Activated CD8-positive, alpha-beta T cell treated with anti-CD3 and anti-CD28 coated beads for 36 hours (primary cell): ENCODE results near the gene NDUFS7. TPM values are rescaled to one million over a fixed set of nuclear protein-coding genes. Genes with fewer than 3 reads are reported as not detected.

ENCODE experiments used
- ATAC-seq: fragments of 200-7000 bp; cut with Tn5 transposase; one replicate; pipeline ENCODE4 v1.10.0; 2021; ENCODE audit warnings: mild to moderate bottlenecking, moderate library complexity
- CTCF ChIA-PET: fragments of 350-600 bp; sonication (Branson Sonifier 250); formaldehyde crosslinking; loops from one replicate; lab custom pipeline; 2021; ENCODE audit warnings: antibody characterized with exemption; lab: Charles Lee
- POLR2A ChIA-PET: fragments of 350-600 bp; sonication (Branson Sonifier 250); formaldehyde crosslinking; loops from one replicate; lab custom pipeline; 2021; ENCODE audit warnings: antibody characterized with exemption; lab: Charles Lee
- DNase-seq: peaks from one replicate; pipeline ENCODE4 v3.0.0-alpha.2; 2020
- H3K27ac Mint-ChIP-seq: one replicate; pipeline ENCODE4 v1.8.0; 2021; ENCODE audit warnings: mild to moderate bottlenecking, mixed read lengths
- H3K27me3 Mint-ChIP-seq: one replicate; pipeline ENCODE4 v1.8.0; 2021; ENCODE audit warnings: mixed read lengths
- H3K36me3 Mint-ChIP-seq: one replicate; pipeline ENCODE4 v1.8.0; 2021; ENCODE audit warnings: low read depth, mixed read lengths
- H3K4me1 Mint-ChIP-seq: one replicate; pipeline ENCODE4 v1.8.0; 2021; ENCODE audit warnings: low read depth, mixed read lengths
- H3K4me3 Mint-ChIP-seq: one replicate; pipeline ENCODE4 v1.8.0; 2021; ENCODE audit warnings: mild to moderate bottlenecking, moderate library complexity, mixed read lengths
- H3K9me3 Mint-ChIP-seq: one replicate; pipeline ENCODE4 v1.8.0; 2021; ENCODE audit warnings: mixed read lengths
- CTCF ChIP-seq: fragments of 200-600 bp; IDR thresholded peaks from one replicate; pipeline ENCODE4 v1.8.0; 2022; ENCODE audit warnings: antibody characterized with exemption, mild to moderate bottlenecking
- intact Hi-C: fragments of 100-400 bp; cut with micrococcal nuclease; formaldehyde crosslinking; loops from one replicate; pipeline ENCODE4 v1.10.0; 2022
- total RNA-seq, 2 experiments: library from RNA; stranded (reverse); gene quantifications; one replicate each; pipeline ENCODE4 v1.2.3, GENCODE V29; 2021

NDUFS7 gene
- total RNA-seq, 2 experiments from 2014 or later = 113 to 120 TPM

GRCh38 chr19:1432507-1432887 is 48.8 kb downstream of the NDUFS7 start:
- no peaks in the 10 kb centered on the region for H3K9me3 Mint-ChIP-seq
- ChIA-PET POLR2A (interaction anchor here (1.5 kb wide), 1 partner anchor 19 kb away, joined by 5 read pairs; no protein-coding TSS in a partner anchor), CTCF (interaction anchor here (0.6 kb wide), 1 partner anchor 12 kb away, joined by 3 read pairs; no protein-coding TSS in a partner anchor)
- no peak for DNase-seq
- H3K36me3 Mint-ChIP-seq = peaks cover 17% of the 10 kb centered on the region
- no peak for ATAC-seq
- H3K4me1 Mint-ChIP-seq = no peaks in the 10 kb centered on the region
- H3K27me3 Mint-ChIP-seq = no peaks in the 10 kb centered on the region
- intact Hi-C loops = no loop called here
- H3K4me3 Mint-ChIP-seq = no peak overlapping the region
- no peak overlapping the region for H3K27ac Mint-ChIP-seq
- TF ChIP-seq CTCF = no peak

GRCh38 chr19:1433119-1434039 is 49.7 kb downstream of the NDUFS7 start:
- no peak overlapping the region for H3K4me3 Mint-ChIP-seq
- no peak for ATAC-seq
- no peak for DNase-seq
- no peak for TF ChIP-seq CTCF
- POLR2A ChIA-PET = interaction anchor here (1.5 kb wide), 1 partner anchor 19 kb away, joined by 5 read pairs; no protein-coding TSS in a partner anchor
- no peak overlapping the region for H3K27ac Mint-ChIP-seq
- no peaks in the 10 kb centered on the region for H3K27me3 Mint-ChIP-seq
- intact Hi-C loops = no loop called here
- CTCF ChIA-PET = no interaction called here
- H3K4me1 Mint-ChIP-seq = peaks cover 5% of the 10 kb centered on the region
- H3K9me3 Mint-ChIP-seq = no peaks in the 10 kb centered on the region
- H3K36me3 Mint-ChIP-seq = peaks cover 17% of the 10 kb centered on the region

GRCh38 chr19:1434040-1434366 is 50.3 kb downstream of the NDUFS7 start:
- Mint-ChIP-seq H3K9me3 (no peaks in the 10 kb centered on the region), H3K27me3 (no peaks in the 10 kb centered on the region), H3K27ac (no peak overlapping the region), H3K36me3 (peaks cover 19% of the 10 kb centered on the region), H3K4me3 (no peak overlapping the region), H3K4me1 (peaks cover 5% of the 10 kb centered on the region)
- ChIA-PET CTCF (no interaction called here), POLR2A (interaction anchor here (0.9 to 1.4 kb wide), 2 partner anchors 18 to 503 kb away, joined by 3 read pairs; no protein-coding TSS in a partner anchor)
- DNase-seq = no peak
- no peak for TF ChIP-seq CTCF
- ATAC-seq = no peak
- intact Hi-C loops = no loop called here

- Mint-ChIP-seq H3K9me3 (no peaks in the 10 kb centered on the region), H3K4me3 (no peak overlapping the region), H3K4me1 (peaks cover 9% of the 10 kb centered on the region), H3K27me3 (no peaks in the 10 kb centered on the region), H3K27ac (no peak overlapping the region), H3K36me3 (peaks cover 25% of the 10 kb centered on the region)
- TF ChIP-seq CTCF = no peak
- ATAC-seq = no peak
- DNase-seq = no peak
- POLR2A ChIA-PET = interaction anchor here (0.9 to 1.4 kb wide), 2 partner anchors 19 to 502 kb away, joined by 3 read pairs; no protein-coding TSS in a partner anchor
- intact Hi-C loops = no loop called here
- CTCF ChIA-PET = no interaction called here
Observed at GRCh38 chr19:1434577-1435060, 50.9 kb downstream of the NDUFS7 start.
